ENCODE measurements around the gene RPS28.
"Not testable (repeated sequence)": the region's sequence is repeated elsewhere in the genome, so short reads cannot be mapped to it uniquely, and the experiment has no call there.

RPS28 gene

DNA sequence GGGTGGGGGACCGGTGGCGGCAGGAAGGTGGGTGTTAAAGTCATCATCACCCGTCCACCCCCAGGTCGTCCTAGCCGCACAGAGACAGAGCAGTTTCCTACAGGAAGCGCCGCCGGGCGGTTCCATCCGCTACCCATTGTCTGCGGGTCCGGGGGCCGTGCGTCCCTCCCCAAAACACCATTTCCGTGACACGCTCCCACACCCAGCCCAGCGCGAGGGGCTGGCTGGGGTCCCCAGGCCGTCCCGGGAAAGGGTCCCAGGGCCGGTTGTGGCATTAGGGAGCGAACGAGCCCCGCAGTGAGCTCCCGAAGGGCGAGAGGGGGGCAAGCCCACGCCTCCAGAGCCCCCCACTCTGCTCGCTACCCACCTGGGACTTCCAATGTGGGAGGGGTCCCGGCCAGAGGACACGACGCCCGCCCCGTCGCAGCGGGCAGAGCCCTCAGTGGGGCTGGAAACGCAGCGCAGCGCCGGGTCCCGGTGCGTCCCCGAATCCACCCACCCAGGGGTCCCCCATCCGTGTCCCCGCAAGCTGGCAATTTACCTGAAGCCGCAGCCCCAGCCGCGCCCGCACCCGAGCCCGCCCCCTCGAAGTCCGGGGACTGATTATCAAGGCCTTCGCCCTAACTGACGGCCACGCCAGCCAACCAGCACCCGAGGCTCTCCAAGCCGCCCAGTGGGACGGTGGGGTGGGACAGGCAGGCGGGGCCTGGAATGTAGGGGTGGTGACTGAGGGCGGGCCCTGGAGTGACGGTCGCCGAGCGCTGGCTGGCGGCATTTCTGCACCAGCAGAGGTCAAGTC is 21.6 kb downstream of the RPS28 start, which contains the start of gene KANK3:
Gene KANK3, minus strand, starts transcription at position 579 of the 799 bp plus-strand sequence. CDS start 5,434 bp downstream, outside the sequence.
- DNase-seq, result peak; percentile 94 to 96
- TF ChIP-seq POLR2A (IDR thresholded peaks at IDR 0.05; ENCODE audit: low read length) (no peak), GATA1 (IDR thresholded peaks at IDR 0.05; ENCODE audit: low read depth, low read length) (no peak)

DNA sequence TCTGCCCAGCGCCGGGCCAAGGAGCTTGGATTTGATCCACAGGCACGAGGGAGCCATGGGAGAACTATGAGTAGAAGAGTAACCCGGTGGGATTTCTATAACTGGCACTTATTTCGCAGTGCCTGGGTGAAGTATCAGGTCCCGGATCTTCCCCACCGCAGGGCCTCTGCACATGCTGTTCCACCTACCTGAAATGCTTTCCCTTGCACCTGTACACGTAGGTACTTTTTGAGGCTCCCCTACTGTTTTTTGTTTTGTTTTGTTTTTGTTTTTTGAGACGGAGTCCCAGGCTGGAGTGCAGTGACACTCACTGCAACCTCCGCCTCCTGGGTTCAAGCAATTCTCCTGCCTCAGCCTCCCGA is 22.2 kb downstream of the RPS28 start:
- no peak for DNase-seq
- TF ChIP-seq GATA1 (IDR thresholded peaks at IDR 0.05; ENCODE audit: low read depth, low read length), result no peak
- TF ChIP-seq POLR2A (IDR thresholded peaks at IDR 0.05; ENCODE audit: low read length), result no peak

GRCh38 chr19:8349629-8350372 is 28.5 kb downstream of the RPS28 start:
- DNase-seq, result not testable (repeated sequence)

DNA sequence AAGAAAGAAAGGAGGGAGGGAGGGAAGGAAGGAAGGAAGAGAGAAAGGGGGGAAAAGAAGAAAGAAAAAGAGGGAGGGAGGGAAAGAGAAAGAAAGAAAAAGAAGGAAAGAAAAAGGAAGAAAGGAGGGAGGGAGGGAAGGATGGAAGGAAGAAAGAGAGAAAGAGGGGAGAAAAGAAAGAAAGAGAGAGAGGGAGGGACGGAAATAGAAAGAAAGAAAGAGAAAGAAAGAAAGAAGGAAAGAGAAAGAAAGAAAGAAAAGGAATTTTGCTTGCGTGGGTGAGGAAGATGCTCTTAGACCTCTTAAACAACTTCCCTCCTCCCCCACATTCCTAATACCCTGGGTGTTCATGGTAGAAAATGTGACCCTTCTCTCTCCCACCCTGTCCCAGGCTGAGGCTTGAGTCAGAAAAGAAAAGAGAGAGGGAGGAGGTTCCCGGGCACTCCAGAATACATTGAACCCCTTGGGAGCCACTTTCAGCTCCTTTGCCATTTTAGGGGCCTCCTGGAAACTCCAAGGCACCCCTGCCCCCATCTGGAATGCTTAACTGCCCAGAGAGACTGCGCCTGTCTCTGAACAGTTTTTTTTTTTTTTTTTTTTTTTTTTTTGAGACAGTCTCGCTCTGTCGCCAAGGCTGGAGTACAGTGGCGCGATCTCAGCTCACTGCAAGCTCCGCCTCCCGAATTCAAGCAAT is 31.0 kb downstream of the RPS28 start:
- no peak for DNase-seq
- TF ChIP-seq GATA1 (IDR thresholded peaks at IDR 0.05; ENCODE audit: low read depth, low read length), result no peak
- no peak for TF ChIP-seq POLR2A (IDR thresholded peaks at IDR 0.05; ENCODE audit: low read length)

DNA sequence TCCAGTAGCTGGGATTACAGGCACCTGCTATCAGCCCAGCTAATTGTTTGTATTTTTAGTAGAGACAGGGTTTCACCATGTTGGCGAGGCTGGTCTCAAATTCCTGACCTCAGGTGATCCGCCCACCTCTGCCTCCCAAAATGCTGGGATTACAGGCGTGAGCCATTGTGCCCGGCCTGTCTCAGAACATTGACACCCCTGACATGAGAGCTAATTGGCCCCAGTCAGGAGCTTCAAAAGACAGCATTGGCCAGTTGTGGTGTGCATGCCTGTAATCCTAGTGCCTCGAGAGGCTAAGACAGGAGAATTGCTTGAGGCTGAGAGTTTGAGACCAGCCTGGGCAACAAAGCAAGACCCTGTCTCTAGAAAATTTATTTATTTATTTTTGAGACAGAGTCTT is 31.5 kb downstream of the RPS28 start:
- not testable (repeated sequence) for DNase-seq

DNA sequence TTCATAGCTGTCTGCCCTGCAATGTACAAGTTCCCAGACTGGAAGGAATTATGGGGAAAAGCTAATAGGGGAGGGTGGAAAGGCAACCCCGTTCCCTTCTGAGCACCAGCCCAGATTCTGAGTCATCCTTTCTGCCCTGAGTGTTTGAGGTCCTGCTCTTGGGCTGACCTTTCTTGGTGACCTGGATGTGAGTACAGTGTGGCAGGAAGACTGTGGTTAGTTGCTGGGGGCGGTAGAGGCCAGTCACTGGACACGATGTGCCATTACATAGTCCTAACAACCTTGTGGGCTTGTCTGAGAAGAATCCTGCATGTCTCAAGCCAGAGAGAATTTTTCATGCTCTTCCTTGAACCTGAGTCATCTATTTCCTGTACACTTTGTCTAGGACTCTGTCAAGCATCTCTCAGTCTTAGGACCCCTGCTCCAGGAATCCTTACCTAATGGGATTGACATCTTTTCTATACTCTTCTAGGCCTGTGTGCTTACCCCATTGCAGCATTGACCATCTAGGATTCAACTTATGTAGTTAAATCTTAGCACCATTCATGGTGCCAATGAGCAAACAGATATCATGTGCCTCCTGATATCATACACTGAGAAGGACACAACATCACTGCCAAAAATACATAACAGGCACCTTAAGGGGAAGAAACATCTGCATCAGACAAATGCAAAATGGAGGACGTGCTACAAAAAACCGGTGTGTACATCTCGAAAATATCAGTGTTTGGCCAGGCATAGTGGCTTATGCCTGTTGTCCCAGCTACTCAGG is 34.5 kb downstream of the RPS28 start:
- no peak for DNase-seq
- TF ChIP-seq POLR2A (IDR thresholded peaks at IDR 0.05; ENCODE audit: low read length) (no peak), GATA1 (IDR thresholded peaks at IDR 0.05; ENCODE audit: low read depth, low read length) (no peak)

DNA sequence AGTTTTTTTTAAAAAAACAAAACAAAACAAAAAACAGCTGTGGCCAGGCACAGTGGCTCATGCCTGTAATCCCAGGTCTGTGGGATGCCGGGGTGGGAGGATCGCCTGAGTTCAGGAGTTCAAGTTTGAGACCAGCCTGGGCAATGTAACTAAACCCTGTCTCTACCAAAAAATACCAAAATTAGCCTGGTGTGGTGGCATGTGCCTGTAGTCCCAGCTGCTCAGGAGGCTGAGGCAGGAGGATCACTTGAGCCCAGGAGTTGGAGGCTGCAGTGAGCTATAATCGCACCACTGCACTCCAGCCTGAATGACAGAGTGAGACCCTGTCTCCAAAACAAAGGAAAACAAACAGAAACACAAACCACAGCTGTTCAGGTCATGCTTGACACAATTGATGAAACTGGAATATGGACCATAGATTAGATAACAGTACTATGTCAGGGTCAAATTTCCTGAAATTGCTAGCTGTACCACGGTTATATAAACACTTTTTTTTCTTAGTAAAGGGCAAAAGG is 35.8 kb downstream of the RPS28 start:
- no peak for DNase-seq
- no peak for TF ChIP-seq GATA1 (IDR thresholded peaks at IDR 0.05; ENCODE audit: low read depth, low read length)
- TF ChIP-seq POLR2A (IDR thresholded peaks at IDR 0.05; ENCODE audit: low read length), result no peak

DNA sequence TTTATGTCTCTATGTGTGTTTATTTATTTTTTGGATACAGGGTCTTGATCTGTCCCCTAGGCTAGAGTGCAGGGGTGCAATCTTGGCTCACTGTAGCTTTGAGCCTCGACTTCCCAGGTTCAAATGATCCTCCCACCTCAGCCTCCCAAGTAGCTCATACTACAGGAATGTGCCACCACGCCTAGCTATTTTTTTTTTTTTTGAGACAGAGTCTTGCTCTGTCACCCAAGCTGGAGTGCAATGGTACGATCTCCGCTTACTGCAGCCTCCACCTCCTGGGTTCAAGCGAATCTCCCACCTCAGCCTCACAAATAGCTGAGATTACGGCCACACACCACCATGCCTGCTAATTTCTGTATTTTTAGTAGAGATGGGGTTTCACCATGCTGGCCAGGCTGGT is 37.7 kb downstream of the RPS28 start:
- TF ChIP-seq POLR2A (IDR thresholded peaks at IDR 0.05; ENCODE audit: low read length) (no peak), GATA1 (IDR thresholded peaks at IDR 0.05; ENCODE audit: low read depth, low read length) (no peak)
- no peak for DNase-seq

- no peak for DNase-seq
- TF ChIP-seq GATA1 (IDR thresholded peaks at IDR 0.05; ENCODE audit: low read depth, low read length) (no peak), POLR2A (IDR thresholded peaks at IDR 0.05; ENCODE audit: low read length) (no peak)
Measured at GRCh38 chr19:8360196-8360595, 38.9 kb downstream of the RPS28 start.

GRCh38 chr19:8361921-8362793 is 40.9 kb downstream of the RPS28 start:
- peak; percentile 62 to 73 for DNase-seq
- TF ChIP-seq POLR2A (IDR thresholded peaks at IDR 0.05; ENCODE audit: low read length) (peak; percentile 33), GATA1 (IDR thresholded peaks at IDR 0.05; ENCODE audit: low read depth, low read length) (no peak)

- TF ChIP-seq POLR2A (IDR thresholded peaks at IDR 0.05; ENCODE audit: low read length), result peak; percentile 52
- TF ChIP-seq GATA1 (IDR thresholded peaks at IDR 0.05; ENCODE audit: low read depth, low read length), result no peak
- peak; percentile 73 to 76 for DNase-seq
Measured at GRCh38 chr19:8363803-8364771, 42.8 kb downstream of the RPS28 start, which contains the start of gene ANGPTL4. Gene ANGPTL4, plus strand, starts transcription at chr19:8364155. Its CDS starts 167 bp downstream, at chr19:8364322.

Data from erythroblast (primary cell).